ENCODE measurements around the gene SFXN5.
"Not testable (repeated sequence)": the region's sequence is repeated elsewhere in the genome, so short reads cannot be mapped to it uniquely, and the experiment has no call there.

The SFXN5 gene

GRCh38 chr2:72921088-72921851, 150.2 kb downstream of the SFXN5 start:
- no peak for DNase-seq (ENCODE audit: low spot score)

- DNase-seq (ENCODE audit: low spot score) = peak; percentile 48
These were observed 151.0 kb downstream of the SFXN5 start for GRCh38 chr2:72920318-72921087.

- DNase-seq (ENCODE audit: low spot score) = no peak
These were observed 151.8 kb downstream of the SFXN5 start for GRCh38 chr2:72919414-72920317.

GRCh38 chr2:72917877-72918553, 153.5 kb downstream of the SFXN5 start:
- no peak for DNase-seq (ENCODE audit: low spot score)

GRCh38 chr2:72917138-72917876, 154.2 kb downstream of the SFXN5 start, which contains the start of gene EMX1:
TSS of gene EMX1 (plus strand) at chr2:72917519. CDS start at chr2:72917853, 334 bp downstream.
- no peak for DNase-seq (ENCODE audit: low spot score)

- DNase-seq (ENCODE audit: low spot score) = no peak
These were observed 154.8 kb downstream of the SFXN5 start for GRCh38 chr2:72916743-72917137.

GRCh38 chr2:72915907-72916742, 155.4 kb downstream of the SFXN5 start:
- DNase-seq (ENCODE audit: low spot score) = peak; percentile 59

- no peak for DNase-seq (ENCODE audit: low spot score)
These were observed 156.1 kb downstream of the SFXN5 start for GRCh38 chr2:72915320-72915906.

- DNase-seq (ENCODE audit: low spot score) = peak; percentile 12
These were observed 156.8 kb downstream of the SFXN5 start for GRCh38 chr2:72914589-72915319.

GRCh38 chr2:72914206-72914559, 157.3 kb downstream of the SFXN5 start:
- no peak for DNase-seq (ENCODE audit: low spot score)

- no peak for DNase-seq (ENCODE audit: low spot score)
These were observed 157.9 kb downstream of the SFXN5 start for GRCh38 chr2:72913486-72914205.

GRCh38 chr2:72911256-72911655, 160.3 kb downstream of the SFXN5 start:
- DNase-seq (ENCODE audit: low spot score) = no peak

- DNase-seq (ENCODE audit: low spot score) = no peak
These were observed 162.8 kb downstream of the SFXN5 start for GRCh38 chr2:72908741-72909140.

- not testable (repeated sequence) for DNase-seq (ENCODE audit: low spot score)
These were observed 164.1 kb downstream of the SFXN5 start for GRCh38 chr2:72907369-72907768.

- no peak for DNase-seq (ENCODE audit: low spot score)
These were observed 170.1 kb downstream of the SFXN5 start for GRCh38 chr2:72901426-72901825.

GRCh38 chr2:72900191-72900825, 171.2 kb downstream of the SFXN5 start:
- no peak for DNase-seq (ENCODE audit: low spot score)

- DNase-seq (ENCODE audit: low spot score) = no peak
These were observed 173.0 kb downstream of the SFXN5 start for GRCh38 chr2:72898585-72898906.
